CD14-positive monocyte (primary cell): ENCODE data around the gene KRT6C. TPM values are rescaled to one million over a fixed set of nuclear protein-coding genes. Genes with fewer than 3 reads are reported as not detected.

Source experiments
- DNase-seq, 3 donors: peaks; one replicate each; pipeline ENCODE4 v3.0.0-alpha.2; 2011 to 2022
- H2AFZ ChIP-seq: 2 replicates; pipeline ENCODE4 v1.6.0; 2012; ENCODE audit warnings: mild to moderate bottlenecking, low read depth, low read length, inconsistent platforms; ENCODE audit not compliant: insufficient read depth, poor library complexity, severe bottlenecking
- H3K27ac ChIP-seq, 2 donors: 1 replicate in 1 of 2; 2 replicates in 1 of 2; pipeline ENCODE4 v1.5.1; 2012 to 2013; ENCODE audit warnings: low read length in 2 of 2, control low read depth in 1 of 2, inconsistent platforms in 1 of 2, low read depth in 1 of 2, mild to moderate bottlenecking in 1 of 2
- H3K27me3 ChIP-seq, 2 donors: one replicate each; pipeline versions ENCODE4 v1.6.0 to v1.6.1; 2011 to 2013; ENCODE audit warnings: low read length in 2 of 2; ENCODE audit not compliant: control insufficient read depth in 2 of 2, insufficient read depth in 2 of 2
- H3K36me3 ChIP-seq, 2 donors: replicated peaks in 1 of 2; 1 replicate in 1 of 2; 2 replicates in 1 of 2; pipeline versions ENCODE4 v1.5.1 to v1.6.1; 2012 to 2013; ENCODE audit warnings: low read length in 2 of 2, control low read depth in 1 of 2, inconsistent platforms in 1 of 2, mild to moderate bottlenecking in 1 of 2; ENCODE audit not compliant: insufficient read depth in 2 of 2, control insufficient read depth in 1 of 2
- H3K4me1 ChIP-seq, 2 donors: 1 replicate in 1 of 2; 2 replicates in 1 of 2; pipeline versions ENCODE4 v1.5.1 to v1.6.1; 2012 to 2013; ENCODE audit warnings: low read length in 2 of 2, control low read depth in 1 of 2, inconsistent platforms in 1 of 2, mild to moderate bottlenecking in 1 of 2, moderate library complexity in 1 of 2; ENCODE audit not compliant: insufficient read depth in 2 of 2, control insufficient read depth in 1 of 2
- H3K4me2 ChIP-seq: replicated peaks from 2 replicates; pipeline ENCODE3; 2012; ENCODE audit warnings: low read length, moderate library complexity, mild to moderate bottlenecking; ENCODE audit not compliant: poor library complexity, severe bottlenecking; ENCODE audit errors: extremely low read depth
- H3K4me3 ChIP-seq, 3 experiments: fragments of 200-600 bp in 1 of 3; sonication (generic) in 1 of 3; replicated peaks in 1 of 3; 1 replicate in 2 of 3; 2 replicates in 1 of 3; pipeline ENCODE4 v1.5.1; 2011 to 2013; ENCODE audit warnings: low read length in 3 of 3, mild to moderate bottlenecking in 3 of 3, control low read depth in 2 of 3, low read depth in 2 of 3, inconsistent platforms in 1 of 3, moderate library complexity in 1 of 3
- H3K79me2 ChIP-seq: 2 replicates; pipeline ENCODE4 v1.6.0; 2012; ENCODE audit warnings: mild to moderate bottlenecking, control low read depth, inconsistent platforms, low read length, moderate library complexity; ENCODE audit not compliant: insufficient read depth
- H3K9ac ChIP-seq: 2 replicates; pipeline ENCODE4 v1.6.0; 2017; ENCODE audit warnings: low read length, mild to moderate bottlenecking; ENCODE audit not compliant: insufficient read depth, poor library complexity, severe bottlenecking
- H3K9me3 ChIP-seq, 2 donors: replicated peaks in 1 of 2; 1 replicate in 1 of 2; 2 replicates in 1 of 2; pipeline versions ENCODE4 v1.5.1 to v1.6.1; 2012 to 2013; ENCODE audit warnings: low read length in 2 of 2, control low read depth in 1 of 2; ENCODE audit not compliant: control insufficient read depth in 1 of 2, insufficient read depth in 1 of 2
- H4K20me1 ChIP-seq: 2 replicates; pipeline ENCODE4 v1.6.0; 2012; ENCODE audit warnings: mild to moderate bottlenecking, low read length, control low read depth, moderate library complexity; ENCODE audit not compliant: insufficient read depth
- H3K27ac Mint-ChIP-seq, 7 donors: one replicate each; pipeline ENCODE4 v1.8.0; 2020; ENCODE audit warnings: mild to moderate bottlenecking in 7 of 7, mixed read lengths in 7 of 7, moderate library complexity in 6 of 7, inconsistent platforms in 2 of 7
- H3K27me3 Mint-ChIP-seq, 3 donors: one replicate each; pipeline ENCODE4 v1.8.0; 2021 to 2022; ENCODE audit warnings: low read depth in 3 of 3, mild to moderate bottlenecking in 3 of 3, mixed read lengths in 3 of 3, moderate library complexity in 3 of 3, inconsistent platforms in 1 of 3
- H3K36me3 Mint-ChIP-seq, 2 donors: one replicate each; pipeline ENCODE4 v1.8.0; 2020; ENCODE audit warnings: mixed read lengths in 2 of 2, inconsistent platforms in 1 of 2, mild to moderate bottlenecking in 1 of 2
- H3K4me1 Mint-ChIP-seq: one replicate; pipeline ENCODE4 v1.8.0; 2020; ENCODE audit warnings: mild to moderate bottlenecking, mixed read lengths
- H3K4me3 Mint-ChIP-seq, 2 donors: one replicate each; pipeline ENCODE4 v1.8.0; 2020; ENCODE audit warnings: mild to moderate bottlenecking in 2 of 2, mixed read lengths in 2 of 2, moderate library complexity in 1 of 2
- H3K9me3 Mint-ChIP-seq, 7 donors: one replicate each; pipeline ENCODE4 v1.8.0; 2020 to 2022; ENCODE audit warnings: mixed read lengths in 7 of 7, mild to moderate bottlenecking in 6 of 7, moderate library complexity in 6 of 7, inconsistent platforms in 2 of 7
- WGBS: methylation state at CpG from one replicate; pipeline ENCODE4 v1.1.5; 2013; ENCODE audit warnings: missing lambda C conversion rate; ENCODE audit not compliant: insufficient coverage; 5-methylcytosine and 5-hydroxymethylcytosine counted together
- intact Hi-C, 2 donors: fragments of 100-400 bp; cut with micrococcal nuclease; formaldehyde crosslinking; loops; one replicate each; pipeline versions ENCODE4 v1.15.0 to v1.15.1; 2023
- polyA plus RNA-seq, 3 donors: library from polyadenylated mRNA; depleted of rRNA in 1 of 3; unstranded in 2 of 3; stranded (reverse) in 1 of 3; fragments of 300-500 nt in 2 of 3; fragments of >200 nt in 1 of 3; fragmentation: Illumina TruSeq in 2 of 3; gene quantifications; 1 replicate in 2 of 3; 2 replicates in 1 of 3; pipeline ENCODE4 v1.2.3, GENCODE V29; 2012 to 2021
- TF ChIP-seq, protein P1 (sequence below): fragments of 200-600 bp; IDR thresholded peaks from one replicate; pipeline ENCODE4 v1.8.0; 2022; ENCODE audit warnings: antibody characterized with exemption, mild to moderate bottlenecking

KRT6C gene
- polyA plus RNA-seq, 3 donors: not detected

DNA sequence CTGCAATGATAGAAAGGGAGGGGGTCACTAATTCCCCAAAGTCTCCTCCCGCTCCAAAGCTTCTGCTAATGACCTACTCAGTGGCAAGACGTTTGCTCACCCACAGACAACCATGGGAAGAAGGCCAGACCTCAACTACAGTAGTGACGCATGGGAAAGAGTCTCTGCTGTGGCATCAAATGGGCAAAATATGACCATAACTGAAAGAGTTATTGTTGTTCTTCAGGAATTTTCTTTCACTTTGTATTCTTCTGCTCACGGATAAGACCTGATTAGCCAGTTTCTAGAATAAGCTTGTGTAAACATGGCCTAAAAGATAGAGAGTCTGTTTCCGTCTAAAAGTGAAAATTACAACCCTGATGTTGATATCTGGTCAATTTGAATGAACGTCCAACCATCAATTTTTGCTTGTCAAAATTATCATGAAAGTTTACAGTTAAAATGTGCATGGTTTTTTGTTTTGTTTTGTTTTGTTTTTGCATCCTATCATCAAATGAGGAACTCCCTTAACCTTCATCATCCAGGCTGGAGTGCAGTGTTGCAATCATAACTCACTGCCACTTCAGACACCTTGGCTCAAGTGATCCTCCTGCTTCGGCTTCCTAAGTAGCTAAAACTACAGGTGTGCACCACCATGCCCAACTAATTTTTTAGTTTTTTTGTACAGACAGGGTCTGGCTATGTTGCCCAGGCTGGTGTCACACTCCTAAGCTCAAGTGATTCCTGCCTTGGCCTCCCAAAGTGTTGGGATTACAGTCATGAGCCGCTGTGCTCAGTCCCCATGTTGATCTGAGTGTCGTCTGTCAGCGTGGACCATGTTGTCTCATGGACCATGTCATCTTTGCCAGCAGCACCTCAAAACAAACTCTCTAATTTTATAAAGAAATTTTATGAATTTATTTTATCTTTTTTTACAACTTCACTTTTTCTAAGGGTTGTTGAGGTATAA lies 28.7 kb downstream of the KRT6C start:
- Mint-ChIP-seq H3K36me3 (no peaks in the 10 kb centered on the region), H3K27ac (no peak overlapping the region), H3K4me3 (no peak overlapping the region), H3K4me1 (no peaks in the 10 kb centered on the region), H3K9me3 (peaks cover 0 to 7% (median 0%) of the 10 kb centered on the region in 7 donors), H3K27me3 (peaks cover 5 to 21% (median 17%) of the 10 kb centered on the region in 3 donors)
- 100% methylated on average over 2 of the region's 10 CpGs for WGBS
- Histone ChIP-seq H2AFZ (no peak overlapping the region), H3K36me3 (no peaks in the 10 kb centered on the region), H4K20me1 (no peaks in the 10 kb centered on the region), H3K9ac (no peak overlapping the region), H3K9me3 (no peaks in the 10 kb centered on the region), H3K27ac (no peak overlapping the region), H3K4me3 (no peak overlapping the region), H3K4me2 (no peak overlapping the region), H3K27me3 (no peaks in the 10 kb centered on the region), H3K4me1 (no peaks in the 10 kb centered on the region), H3K79me2 (no peaks in the 10 kb centered on the region)
- intact Hi-C loops: no loop called here
- TF ChIP-seq, protein P1, sequence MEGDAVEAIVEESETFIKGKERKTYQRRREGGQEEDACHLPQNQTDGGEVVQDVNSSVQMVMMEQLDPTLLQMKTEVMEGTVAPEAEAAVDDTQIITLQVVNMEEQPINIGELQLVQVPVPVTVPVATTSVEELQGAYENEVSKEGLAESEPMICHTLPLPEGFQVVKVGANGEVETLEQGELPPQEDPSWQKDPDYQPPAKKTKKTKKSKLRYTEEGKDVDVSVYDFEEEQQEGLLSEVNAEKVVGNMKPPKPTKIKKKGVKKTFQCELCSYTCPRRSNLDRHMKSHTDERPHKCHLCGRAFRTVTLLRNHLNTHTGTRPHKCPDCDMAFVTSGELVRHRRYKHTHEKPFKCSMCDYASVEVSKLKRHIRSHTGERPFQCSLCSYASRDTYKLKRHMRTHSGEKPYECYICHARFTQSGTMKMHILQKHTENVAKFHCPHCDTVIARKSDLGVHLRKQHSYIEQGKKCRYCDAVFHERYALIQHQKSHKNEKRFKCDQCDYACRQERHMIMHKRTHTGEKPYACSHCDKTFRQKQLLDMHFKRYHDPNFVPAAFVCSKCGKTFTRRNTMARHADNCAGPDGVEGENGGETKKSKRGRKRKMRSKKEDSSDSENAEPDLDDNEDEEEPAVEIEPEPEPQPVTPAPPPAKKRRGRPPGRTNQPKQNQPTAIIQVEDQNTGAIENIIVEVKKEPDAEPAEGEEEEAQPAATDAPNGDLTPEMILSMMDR: no peak
- DNase-seq: no peak

DNA sequence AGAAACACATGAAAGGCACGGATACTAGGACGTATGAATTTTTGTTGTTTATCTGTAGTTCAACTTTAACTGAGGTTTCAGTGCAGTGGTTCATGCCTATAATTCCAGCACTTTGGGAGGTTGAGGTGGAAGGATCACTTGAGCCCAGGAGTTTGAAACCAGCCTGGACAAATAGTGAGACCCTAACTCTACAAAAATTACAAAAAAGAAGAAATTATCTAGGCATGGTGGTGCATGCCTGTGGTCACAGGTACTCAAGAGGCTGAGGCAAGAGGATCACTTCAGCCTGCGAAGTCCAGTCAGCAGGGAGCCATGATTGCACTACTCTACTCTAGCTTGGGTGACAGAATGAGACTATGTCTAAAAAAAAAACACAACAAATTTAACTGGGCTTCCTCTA lies 29.6 kb downstream of the KRT6C start:
- H3K27me3 Mint-ChIP-seq: peaks cover 5 to 22% (median 15%) of the 10 kb centered on the region in 3 donors
- TF ChIP-seq, protein P1: no peak
- H3K36me3 Mint-ChIP-seq: no peaks in the 10 kb centered on the region

More for the DNA sequence above, 29.6 kb downstream of the KRT6C start:
- no peak for DNase-seq
- Mint-ChIP-seq H3K9me3 (peaks cover 0 to 7% (median 0%) of the 10 kb centered on the region in 7 donors), H3K4me1 (no peaks in the 10 kb centered on the region), H3K27ac (no peak overlapping the region), H3K4me3 (no peak overlapping the region)
- no peak overlapping the region for H2AFZ ChIP-seq
- H3K9ac ChIP-seq: no peak overlapping the region
- H3K36me3 ChIP-seq: no peaks in the 10 kb centered on the region
- no peaks in the 10 kb centered on the region for H3K9me3 ChIP-seq
- H3K4me1 ChIP-seq: no peaks in the 10 kb centered on the region
- 100% methylated on average over 1 of the region's 3 CpGs for WGBS
- no peak overlapping the region for H3K27ac ChIP-seq
- no peaks in the 10 kb centered on the region for H3K79me2 ChIP-seq
- H3K4me3 ChIP-seq: no peak overlapping the region
- no peak overlapping the region for H3K4me2 ChIP-seq
- H3K27me3 ChIP-seq: no peaks in the 10 kb centered on the region
- no peaks in the 10 kb centered on the region for H4K20me1 ChIP-seq
- intact Hi-C loops: no loop called here
